ENCODE results near the gene USP48.

DNA sequence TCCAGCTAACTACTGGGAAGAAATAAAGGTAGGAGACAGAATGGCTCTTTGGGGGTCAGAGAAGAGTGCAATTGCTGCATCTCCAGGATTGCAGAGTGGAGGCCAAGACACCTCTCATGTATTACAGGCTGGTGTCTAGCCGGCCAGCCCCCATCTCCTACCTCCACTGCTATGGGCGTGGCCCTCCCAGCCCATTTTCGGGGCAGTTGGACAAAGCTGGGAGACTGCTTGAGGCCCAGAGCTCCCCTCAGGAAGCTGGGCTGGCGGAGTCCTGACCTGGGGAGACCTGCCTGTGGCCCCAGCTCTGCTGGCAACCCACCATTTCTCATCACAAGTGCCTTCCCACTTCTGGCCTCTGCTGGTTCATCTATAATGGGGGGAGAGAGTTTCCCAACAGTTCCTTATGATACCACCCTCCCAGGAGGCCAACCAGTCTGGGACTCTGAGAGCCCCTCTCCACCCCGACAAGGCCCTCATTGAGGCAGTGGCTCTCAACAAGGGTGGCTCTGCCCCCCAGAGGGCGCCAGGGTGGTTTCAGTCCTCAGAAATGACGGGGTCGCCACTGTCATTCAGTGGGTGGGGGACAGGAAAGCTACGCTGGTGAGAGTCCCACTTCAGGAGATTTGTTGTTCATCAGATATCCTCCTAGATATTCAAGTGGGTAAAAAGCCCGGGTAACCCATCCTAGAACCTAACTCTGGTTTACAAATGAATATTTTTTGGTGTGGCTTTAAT lies 125.3 kb downstream of the USP48 start:
- TF ChIP-seq CTCF (IDR thresholded peaks at IDR 0.05) (no peak), POLR2A (IDR thresholded peaks at IDR 0.05) (no peak)

All from vagina (tissue), 2 donors.